HUDEP-2 (cell line): ENCODE data around the gene GTF3C5.

Experiments used
- DNase-seq, 76 experiments: peaks; one replicate each; lab custom pipeline; 2025; ENCODE audit not compliant: unreplicated experiment in 76 of 76; lab: John Stamatoyannopoulos, UW

GTF3C5 gene

DNA sequence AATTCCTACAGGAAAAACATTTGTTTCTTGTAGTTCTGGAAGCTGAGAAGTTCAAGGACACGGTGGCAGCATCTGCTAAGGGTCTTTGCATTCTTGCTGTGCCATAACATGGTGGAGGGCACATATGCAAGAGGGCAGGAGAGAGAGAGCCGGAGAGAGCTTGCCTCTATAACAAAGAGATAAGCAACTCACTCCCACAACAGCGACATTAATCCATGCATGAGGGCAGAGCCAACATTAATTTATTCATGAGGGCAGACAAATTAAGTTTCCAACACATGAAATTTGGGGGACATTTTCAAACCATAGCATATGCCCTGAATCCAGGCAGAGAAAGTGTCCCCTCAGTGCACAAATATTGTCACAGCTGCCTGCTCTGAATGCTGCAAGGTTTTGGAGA lies 4.4 kb upstream of the GTF3C5 start:
- DNase-seq = no peak

DNA sequence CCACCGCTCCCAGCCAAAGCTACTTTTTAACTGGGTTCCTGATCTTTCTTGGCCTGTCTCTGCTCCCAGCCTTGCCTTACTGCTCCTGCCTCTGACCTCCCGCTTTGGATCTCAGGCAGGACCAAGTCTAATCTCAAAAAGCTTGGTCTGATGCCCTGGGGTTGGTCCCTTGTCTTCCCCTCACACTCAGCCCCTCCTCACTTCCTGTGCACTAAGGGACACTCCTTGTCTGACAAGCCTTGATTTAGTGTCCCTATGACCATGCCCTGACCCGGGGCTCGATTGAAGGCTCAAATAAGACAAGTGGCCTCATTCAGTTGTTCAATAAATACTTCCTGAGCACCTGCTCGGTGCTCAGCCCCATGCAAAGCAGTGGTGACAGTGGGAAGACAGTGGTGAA lies 3.7 kb upstream of the GTF3C5 start:
- no peak for DNase-seq

DNA sequence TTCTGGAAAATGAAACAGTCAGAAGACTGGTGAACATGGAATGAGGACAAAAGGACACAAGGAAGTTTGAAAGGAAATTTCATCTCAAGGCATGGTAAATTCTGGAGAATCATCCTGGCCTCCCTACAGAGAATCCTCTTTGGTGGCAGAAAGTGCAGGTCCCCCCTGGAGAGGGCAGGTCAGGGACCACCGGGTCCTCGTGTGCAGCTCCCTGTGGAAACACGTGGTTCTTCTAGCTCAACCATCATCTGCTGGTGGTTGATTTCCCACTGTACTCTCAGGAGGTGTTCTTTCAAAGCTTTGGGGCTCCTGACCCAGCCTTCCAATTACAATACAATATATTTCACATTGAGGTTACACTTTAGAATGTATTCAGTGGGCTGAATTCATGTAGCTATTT lies 2.6 kb upstream of the GTF3C5 start:
- no peak for DNase-seq

DNA sequence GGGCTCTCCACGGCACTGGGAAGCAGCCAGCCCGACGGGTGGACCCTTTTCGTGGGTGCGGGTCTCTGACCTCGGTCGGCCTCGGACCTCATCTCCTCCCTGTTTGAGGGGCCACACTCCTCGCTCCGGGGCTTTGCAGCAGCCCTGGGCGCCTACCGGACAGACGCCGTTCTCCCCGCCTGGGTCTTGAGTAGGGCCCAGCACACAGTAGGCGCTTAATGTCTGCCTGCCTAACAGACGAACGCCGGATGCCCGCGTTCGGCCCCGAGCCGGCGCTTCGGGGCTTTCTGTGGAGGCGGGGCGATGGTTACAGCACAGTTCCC lies 842 bp upstream of the GTF3C5 start:
- no peak for DNase-seq

DNA sequence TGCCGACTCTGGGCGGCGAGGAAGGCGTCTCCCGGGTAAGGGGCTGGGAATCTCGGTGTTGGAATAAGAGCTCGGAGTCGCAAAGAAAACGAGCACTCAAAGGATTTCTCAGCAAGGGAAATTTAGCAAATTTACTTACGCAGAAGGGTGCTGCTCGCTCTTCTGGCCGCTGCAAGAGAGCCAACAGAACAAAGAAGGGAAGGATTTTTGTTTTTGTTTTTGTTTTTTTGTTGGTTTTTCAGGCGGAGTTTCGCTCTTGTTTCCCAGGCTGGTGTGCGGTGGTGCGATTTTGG lies 279 bp downstream of the GTF3C5 start:
- DNase-seq = no peak

DNA sequence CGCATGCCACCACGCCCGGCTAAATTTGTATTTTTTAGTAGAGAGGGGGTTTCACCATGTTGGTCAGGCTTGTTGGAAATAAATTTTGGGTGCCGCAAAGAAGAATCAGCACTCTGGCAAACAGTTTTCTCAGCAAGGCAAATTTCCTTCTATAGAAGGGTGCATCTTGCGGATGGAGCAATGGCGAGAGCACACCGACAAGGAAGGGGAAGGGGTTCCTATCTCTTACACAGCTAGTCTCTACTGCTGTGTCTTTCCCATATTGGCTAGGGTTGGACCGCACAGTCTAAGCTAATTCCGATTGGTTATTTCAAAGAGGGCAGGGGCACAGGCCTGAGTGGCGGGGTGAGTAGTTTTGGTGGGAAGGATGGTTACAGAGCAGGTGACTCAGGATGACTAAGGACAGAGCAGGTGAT lies 707 bp downstream of the GTF3C5 start:
- DNase-seq = peak in 1 of 76 experiments; percentile 24

DNA sequence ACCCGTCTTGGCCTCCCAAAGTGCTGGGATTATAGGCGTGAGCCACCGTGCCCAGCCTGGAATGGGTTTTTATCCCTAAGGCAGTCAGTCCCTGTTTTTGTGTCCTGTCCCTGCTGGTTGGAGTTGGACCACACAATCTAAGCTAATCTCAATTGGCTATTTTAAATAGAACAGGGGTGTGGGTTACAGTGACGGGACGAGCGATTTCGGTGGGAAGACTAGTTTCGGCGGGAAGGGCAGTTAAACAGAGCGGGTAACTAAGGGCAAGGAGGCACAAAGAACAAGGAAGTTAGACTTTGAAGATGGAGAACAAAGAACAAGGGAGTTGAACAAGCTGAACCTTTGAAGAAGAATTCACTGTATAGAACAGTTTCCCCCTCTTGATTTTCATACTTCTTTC lies 1.4 kb downstream of the GTF3C5 start:
- DNase-seq = no peak

DNA sequence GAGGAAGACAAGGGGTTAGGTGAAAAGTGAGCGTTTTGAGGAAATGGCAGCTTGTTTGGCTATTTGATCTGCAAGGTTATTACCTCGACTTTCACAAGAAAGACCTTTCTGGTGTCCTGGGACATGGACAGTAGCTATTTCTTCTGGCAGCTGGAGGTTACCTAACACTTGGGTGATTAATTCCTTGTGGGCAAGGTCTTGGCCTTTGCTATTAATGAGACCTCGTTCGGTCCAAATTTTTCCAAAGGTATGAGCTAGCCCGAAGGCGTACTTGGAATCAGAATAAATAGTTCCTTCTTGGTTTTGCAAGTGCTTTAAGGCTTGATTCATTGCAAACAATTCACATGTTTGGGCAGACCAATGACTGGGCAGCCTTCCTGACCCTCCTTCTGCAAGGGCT lies 4.9 kb downstream of the GTF3C5 start:
- DNase-seq = no peak

DNA sequence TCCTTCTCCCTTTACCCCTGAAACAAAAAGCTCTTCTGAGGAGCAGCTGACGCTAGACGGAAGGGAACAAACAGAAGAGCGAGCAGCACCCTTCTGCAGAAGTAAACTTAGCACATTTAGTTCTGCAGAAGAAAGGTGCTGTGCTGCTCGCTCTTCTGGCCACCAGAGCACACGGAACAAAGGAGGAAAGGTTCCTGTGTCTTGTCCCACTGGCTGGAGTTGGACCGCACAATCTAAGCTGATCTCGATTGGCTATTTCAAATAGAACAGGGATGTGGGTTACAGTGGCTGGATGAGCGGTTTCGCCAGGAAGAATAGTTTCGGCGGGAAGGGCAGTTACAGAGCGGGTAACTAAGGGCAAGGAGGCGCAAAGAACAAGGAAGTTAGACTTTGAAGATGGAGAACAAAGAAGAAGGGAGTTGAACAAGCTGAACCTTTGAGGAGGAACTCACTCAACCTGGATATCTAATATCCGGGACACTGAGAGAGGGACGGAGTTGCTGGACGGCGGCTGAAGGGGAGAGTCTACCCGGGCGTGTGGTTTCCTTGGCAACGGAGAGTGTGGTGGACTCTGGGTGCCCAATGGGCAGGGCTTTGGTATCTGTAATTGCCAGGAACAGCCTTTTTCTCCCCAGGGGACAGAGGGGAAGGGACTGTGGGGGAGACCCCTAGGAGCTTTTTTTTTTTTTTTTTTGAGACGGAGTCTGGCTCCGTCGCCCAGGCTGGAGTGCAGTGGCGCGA lies 7.1 kb downstream of the GTF3C5 start:
- DNase-seq = no peak

DNA sequence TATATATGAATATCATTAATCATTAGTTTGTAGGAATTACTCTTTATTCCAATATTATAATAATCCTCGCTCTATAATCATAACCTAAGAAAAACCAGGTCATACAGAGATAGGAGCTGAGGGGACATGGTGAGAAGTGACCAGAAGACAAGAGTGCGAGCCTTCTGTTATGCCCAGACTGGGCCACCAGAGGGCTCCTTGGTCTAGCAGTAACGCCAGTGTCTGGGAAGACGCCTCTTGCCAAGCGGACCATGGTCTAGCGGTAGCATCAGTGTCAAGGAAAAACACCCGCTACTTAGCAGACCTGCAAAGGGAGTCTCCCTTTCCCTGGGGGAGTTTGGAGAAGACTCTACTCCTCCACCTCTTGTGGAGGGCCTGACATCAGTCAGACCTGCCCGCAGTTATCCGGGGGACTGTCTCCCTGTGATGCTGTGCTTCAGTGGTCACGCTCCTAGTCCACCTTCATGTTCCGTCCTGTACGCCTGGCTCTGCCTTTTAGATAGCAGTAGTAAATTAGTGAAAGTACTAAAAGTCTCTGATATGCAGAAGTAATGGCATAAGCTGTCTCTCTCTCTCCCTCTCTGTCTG lies 10.2 kb downstream of the GTF3C5 start:
- DNase-seq = peak in 50 of 76 experiments; percentile 8 to 77 (median 39)

DNA sequence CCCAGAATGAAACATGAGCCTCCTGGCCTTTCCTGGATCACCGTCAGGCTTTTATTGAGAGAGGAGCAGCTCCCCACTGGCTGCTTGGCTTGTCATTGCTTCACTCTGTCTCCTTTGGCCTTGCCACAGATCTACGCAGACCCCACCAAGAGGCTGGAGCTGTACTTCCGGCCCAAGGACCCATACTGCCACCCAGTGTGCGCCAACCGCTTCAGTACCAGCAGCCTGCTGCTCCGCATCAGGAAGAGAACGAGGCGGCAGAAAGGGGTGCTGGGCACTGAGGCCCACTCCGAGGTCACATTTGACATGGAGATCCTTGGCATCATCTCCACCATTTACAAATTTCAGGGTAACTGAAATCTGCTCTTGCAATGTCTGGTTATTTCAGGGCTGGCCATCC lies 11.2 kb downstream of the GTF3C5 start:
- DNase-seq = no peak

DNA sequence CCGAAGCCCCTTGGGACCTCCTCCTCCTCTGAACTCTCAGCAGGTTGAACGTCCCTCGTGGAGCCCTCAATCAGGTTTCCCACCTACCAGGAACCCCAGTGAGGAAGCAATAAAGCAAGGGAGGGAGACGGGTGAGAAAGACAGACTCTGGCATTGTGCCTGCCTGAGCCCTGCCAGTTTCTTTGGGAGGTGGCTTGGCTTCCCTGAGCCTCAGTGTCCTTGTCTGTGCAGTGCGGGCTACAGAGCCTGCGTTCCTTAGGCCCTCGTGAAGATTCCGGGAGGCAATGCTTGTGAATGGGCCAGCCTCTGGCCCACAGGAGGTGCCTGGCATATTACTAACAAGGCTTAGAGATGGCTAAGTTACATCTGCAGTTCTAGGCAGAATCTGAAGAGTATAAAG lies 11.9 kb downstream of the GTF3C5 start:
- DNase-seq = no peak

DNA sequence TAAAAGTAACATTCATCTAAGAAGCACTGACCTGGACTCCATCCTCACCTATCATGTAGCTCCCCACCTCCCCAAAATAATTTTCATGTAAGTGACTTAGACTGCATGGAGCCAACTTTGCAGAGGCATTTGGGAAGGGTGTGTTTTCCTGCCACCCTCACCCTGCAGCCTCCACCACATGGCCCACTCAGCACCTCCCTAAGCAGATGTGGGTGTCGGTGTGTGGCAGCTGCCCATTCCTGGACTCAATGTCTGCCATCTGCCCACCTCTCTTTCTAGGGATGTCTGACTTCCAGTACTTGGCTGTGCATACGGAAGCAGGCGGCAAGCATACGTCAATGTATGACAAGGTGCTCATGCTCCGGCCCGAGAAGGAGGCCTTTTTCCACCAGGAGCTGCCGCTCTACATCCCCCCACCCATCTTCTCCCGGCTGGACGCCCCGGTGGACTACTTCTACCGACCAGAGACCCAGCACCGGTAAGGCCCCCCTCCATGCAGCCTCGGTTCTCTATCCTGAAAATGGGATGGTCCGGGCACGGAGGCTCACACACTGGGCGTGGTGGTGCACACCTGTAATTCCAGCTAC lies 12.7 kb downstream of the GTF3C5 start:
- no peak for DNase-seq

DNA sequence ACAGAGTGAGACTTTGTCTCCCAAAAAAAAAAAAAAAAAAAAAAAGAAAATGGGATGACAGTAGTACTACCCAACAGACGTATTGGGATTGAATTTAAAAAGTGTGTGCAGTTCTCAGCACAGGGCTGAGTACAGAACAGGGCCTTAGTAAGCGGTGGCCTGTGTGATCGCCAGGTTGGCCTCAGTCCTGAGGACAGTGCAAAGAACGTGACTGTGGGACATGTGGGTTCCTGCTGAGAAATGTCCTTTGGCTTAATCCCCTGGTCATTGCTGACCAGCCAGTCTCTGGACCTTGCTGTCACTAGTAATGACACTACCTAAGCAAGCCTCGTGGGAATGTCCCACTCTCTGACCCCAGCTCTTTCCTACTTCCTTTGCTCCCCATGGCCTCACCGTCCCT lies 13.3 kb downstream of the GTF3C5 start:
- DNase-seq = no peak

DNA sequence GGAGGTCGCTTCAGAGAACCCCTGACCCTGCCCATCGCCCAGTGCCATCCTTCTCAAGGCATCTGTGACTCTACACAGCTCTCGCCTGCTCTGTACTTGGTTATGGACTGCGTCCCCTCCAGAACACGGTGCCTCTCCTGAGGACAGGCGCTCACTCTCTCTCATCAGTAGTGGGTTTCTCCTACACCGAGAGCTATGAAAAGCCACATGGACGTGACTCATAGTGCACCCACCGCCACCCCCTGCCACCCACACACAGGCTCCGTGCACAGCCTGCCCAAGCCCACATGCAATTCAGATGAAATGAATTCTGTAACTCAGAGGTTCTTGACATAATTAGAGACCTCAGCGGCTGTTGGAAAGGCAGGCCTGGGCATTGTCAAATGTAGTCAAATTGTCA lies 13.9 kb downstream of the GTF3C5 start:
- DNase-seq = no peak

DNA sequence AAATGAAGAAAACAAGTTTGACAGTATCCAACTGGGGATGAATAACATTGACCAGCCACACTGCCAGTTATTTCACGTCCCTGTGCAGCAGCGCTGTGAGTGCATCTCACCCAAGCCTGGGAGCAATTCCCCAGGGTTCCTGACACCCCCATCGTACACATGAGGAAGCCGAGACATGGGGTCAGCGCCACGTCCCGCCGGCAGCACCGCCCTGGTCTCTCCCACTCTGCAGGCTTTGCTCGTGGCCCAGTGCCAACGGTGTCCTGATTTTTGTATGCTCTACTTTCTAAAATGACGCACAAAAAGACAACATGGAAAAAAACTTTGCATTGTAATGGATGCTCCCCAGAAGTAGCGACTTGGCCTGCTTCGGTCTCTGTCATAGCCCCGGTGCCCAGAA lies 14.3 kb downstream of the GTF3C5 start:
- no peak for DNase-seq

DNA sequence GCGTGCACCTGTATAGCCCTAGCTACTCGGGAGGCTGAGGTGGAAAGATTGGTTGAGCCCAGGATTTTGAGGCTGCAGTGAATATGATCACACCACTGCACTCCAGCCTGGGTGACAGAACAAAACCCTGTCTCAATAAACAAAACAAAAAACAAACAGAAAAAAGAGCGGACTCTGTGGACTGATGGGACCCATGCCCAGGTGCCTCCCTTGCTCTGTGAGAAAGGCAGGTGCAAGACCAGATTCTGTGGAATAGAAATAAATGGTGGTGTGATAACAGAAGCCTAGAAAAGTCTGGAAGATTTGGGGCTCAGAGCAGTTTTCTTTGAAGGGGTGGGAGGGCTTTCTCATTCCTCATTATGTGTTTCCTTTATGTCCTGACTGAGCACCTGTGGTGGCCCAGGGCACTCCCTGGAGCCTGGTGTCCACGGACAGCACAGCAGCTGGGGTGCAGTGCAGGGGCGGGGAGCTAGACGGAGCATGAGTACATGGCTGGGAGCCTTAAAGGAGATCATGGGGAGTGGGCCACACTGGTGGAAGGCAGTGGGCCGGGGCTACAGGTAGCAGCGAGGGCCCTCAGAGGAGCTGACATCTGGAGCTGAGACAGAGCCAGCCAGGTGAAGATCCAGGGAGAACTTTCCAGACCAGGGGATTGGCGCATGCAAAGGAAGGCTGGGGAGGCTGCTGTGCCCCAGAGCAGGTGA lies 15.6 kb downstream of the GTF3C5 start:
- DNase-seq = no peak

DNA sequence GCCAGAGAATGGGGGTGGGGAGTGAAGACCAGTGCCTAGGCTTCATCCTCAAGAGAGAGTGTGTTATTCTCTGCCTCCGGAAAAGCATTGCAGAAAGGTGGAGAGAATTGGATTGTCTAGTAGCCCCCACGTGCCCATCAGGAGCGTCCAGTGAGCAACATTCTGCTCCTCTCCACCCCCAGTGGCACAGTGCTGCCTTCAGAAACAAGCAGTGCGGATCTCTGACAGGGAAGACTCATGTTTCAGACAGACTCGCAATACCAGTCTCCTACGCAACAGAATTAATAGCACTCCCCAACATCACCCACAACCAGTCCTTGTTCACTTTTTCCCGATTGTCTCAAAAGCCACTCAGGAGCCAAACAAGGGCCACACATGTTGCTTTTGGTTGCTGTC lies 16.1 kb downstream of the GTF3C5 start:
- no peak for DNase-seq

DNA sequence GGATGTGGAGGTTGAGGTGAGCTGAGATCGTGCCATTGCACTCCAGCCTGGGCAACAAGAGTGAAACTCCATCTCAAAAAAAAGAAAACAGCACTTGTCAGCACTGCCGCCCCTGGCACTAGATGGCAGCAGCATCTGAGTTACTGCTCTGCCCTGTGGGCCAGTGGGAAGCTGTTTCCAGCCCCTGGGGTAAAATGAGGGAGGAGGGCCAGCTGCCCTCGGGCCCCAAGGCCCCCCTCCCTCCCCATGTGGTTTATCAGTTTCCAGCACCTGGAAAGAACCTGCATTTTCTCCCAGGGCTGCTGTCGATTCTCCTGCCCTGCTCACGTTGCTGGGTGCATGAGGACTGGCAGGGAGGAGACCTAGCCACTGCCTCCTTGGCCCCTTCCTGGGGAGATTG lies 17.8 kb downstream of the GTF3C5 start:
- DNase-seq = peak in 35 of 76 experiments; percentile 4 to 57 (median 24)

DNA sequence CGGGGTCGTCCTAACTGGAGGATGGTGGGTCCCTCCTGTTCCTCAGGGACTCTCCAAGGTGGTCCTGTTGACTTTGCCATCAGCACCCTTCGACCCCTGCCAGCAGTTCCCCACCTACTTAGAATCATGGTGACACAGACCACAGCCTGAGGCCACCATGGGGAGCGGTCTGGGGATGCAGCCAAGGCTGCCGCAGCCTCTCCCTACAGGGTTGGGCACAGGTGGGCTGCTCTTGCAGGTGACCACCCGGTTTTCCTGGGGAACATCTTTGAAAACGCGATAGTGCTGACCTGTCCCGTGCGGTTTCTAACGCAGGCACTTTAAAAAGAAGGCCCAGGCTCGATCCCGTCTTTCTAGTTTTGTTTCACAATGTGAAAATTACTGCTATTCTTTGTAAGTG lies 18.2 kb downstream of the GTF3C5 start:
- no peak for DNase-seq

DNA sequence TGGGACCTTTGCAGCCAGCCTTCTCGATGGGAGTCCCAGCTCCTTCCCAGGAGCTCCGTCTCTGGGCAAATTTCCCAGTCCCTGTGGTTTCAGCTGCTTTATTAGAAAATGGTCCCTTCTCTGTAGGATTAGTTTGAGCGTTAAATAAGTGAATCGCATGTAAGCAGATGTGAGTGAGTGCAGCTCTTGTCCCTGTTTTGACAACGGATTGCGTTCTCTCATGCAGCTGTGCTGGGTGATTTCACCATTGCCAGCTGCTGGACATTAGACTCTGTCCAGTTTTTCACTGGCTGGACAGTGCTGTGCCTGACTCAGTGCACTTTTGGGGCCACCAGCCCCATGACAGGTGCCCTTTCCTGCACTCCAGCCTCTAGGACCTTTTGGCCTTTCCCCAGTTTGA lies 19.3 kb downstream of the GTF3C5 start:
- no peak for DNase-seq

DNA sequence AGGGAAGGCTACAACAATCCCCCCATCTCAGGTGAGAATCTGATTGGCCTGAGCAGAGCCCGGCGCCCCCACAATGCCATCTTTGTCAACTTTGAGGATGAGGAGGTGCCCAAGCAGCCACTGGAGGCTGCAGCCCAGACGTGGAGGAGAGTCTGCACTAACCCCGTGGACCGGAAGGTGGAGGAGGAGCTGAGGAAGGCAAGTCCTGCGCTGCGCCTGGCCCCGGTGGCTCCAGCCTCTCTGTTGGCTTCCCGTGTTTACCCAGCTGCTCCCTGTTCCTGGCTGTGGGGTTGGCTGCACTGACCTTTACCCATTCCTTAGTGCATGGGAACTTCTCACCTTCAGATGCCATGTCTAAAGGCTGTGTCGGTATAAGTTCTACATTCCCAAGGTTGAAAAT lies 20.0 kb downstream of the GTF3C5 start:
- DNase-seq = no peak
